HepG2 (cell line): ENCODE results near the gene SLC26A5. TPM values are rescaled to one million over a fixed set of nuclear protein-coding genes. Genes with fewer than 3 reads are reported as not detected.

ENCODE experiments used
- FOXK2 ChIP-seq: fragments of 450-650 bp; IDR thresholded peaks from 2 replicates; pipeline ENCODE4 v1.6.1; 2016
- KDM5B ChIP-seq: sonication (generic); formaldehyde crosslinking; IDR thresholded peaks from 2 replicates; pipeline ENCODE4 v1.4.0; 2020; ENCODE audit warnings: missing genetic modification reagents, mild to moderate bottlenecking, borderline replicate concordance
- LBX2 ChIP-seq: sonication (generic); formaldehyde crosslinking; IDR thresholded peaks from 2 replicates; pipeline ENCODE4 v1.5.0; 2020; ENCODE audit warnings: missing genetic modification reagents, mild to moderate bottlenecking, borderline replicate concordance
- SRSF9 ChIP-seq: fragments of 200-400 bp; formaldehyde crosslinking; IDR thresholded peaks from 2 replicates; pipeline ENCODE4 v1.6.1; 2018; ENCODE audit warnings: borderline replicate concordance, mild to moderate bottlenecking, low read depth, low read length; ENCODE audit not compliant: insufficient read depth, poor library complexity, severe bottlenecking
- STAG1 ChIP-seq: sonication (generic); formaldehyde crosslinking; IDR thresholded peaks from 2 replicates; pipeline ENCODE4 v1.4.0; 2020; ENCODE audit warnings: missing genetic modification reagents
- TMF1 ChIP-seq: sonication (generic); formaldehyde crosslinking; IDR thresholded peaks from 2 replicates; pipeline ENCODE4 v1.8.1; 2022; ENCODE audit warnings: low read depth, missing genetic modification reagents
- ZBTB43 ChIP-seq: sonication (generic); formaldehyde crosslinking; conservative IDR thresholded peaks from 2 replicates; pipeline ENCODE4 v1.4.0; 2020; ENCODE audit warnings: missing genetic modification reagents
- ZFP37 ChIP-seq: sonication (generic); formaldehyde crosslinking; IDR thresholded peaks from 2 replicates; pipeline ENCODE4 v1.4.0; 2020; ENCODE audit warnings: missing genetic modification reagents, borderline replicate concordance
- ZFY ChIP-seq: sonication (generic); formaldehyde crosslinking; IDR thresholded peaks from 2 replicates; pipeline ENCODE4 v1.4.0; 2020; ENCODE audit warnings: missing genetic modification reagents
- ZMYM3 ChIP-seq: sonication (generic); formaldehyde crosslinking; IDR thresholded peaks from 2 replicates; pipeline ENCODE4 v1.5.1; 2020; ENCODE audit warnings: mild to moderate bottlenecking, missing genetic modification reagents
- ZNF362 ChIP-seq: sonication (generic); formaldehyde crosslinking; IDR thresholded peaks from 2 replicates; pipeline ENCODE4 v1.4.0; 2020; ENCODE audit warnings: missing genetic modification reagents, mild to moderate bottlenecking, borderline replicate concordance
- ZNF572 ChIP-seq: sonication (generic); formaldehyde crosslinking; IDR thresholded peaks from 2 replicates; pipeline ENCODE4 v1.5.1; 2020; ENCODE audit warnings: mild to moderate bottlenecking, missing genetic modification reagents
- ZNF616 ChIP-seq: sonication (generic); formaldehyde crosslinking; IDR thresholded peaks from 2 replicates; pipeline ENCODE4 v1.5.0; 2020; ENCODE audit warnings: low read depth, mild to moderate bottlenecking, missing genetic modification reagents
- ZNF629 ChIP-seq: sonication (generic); formaldehyde crosslinking; conservative IDR thresholded peaks from 2 replicates; pipeline ENCODE4 v1.5.0; 2020; ENCODE audit warnings: missing genetic modification reagents
- polyA plus RNA-seq, 8 experiments: library from polyadenylated mRNA; depleted of rRNA in 3 of 8; stranded (reverse) in 7 of 8; unstranded in 1 of 8; fragments of >200 nt; fragmentation: Illumina TruSeq in 4 of 8; extraction: Trizol in 4 of 8; gene quantifications; 2 replicates each; pipeline versions ENCODE4 v1.2.1 to v1.2.3, GENCODE V29; 2011 to 2016; ENCODE audit warnings: low read depth in 4 of 8, missing spikeins in 1 of 8, mixed read lengths in 1 of 8; ENCODE audit not compliant: insufficient read depth in 1 of 8
- total RNA-seq, 5 experiments: library from RNA; depleted of rRNA; stranded (reverse); fragments of >200 nt; fragmentation: Illumina TruSeq; extraction: Trizol; gene quantifications; 2 replicates each; pipeline ENCODE4 v1.2.3, GENCODE V29; 2016; ENCODE audit warnings: low read depth in 1 of 5
- TF ChIP-seq, protein P1 (sequence below): sonication (generic); formaldehyde crosslinking; IDR thresholded peaks from 2 replicates; pipeline ENCODE4 v1.8.0; 2022; ENCODE audit warnings: missing genetic modification reagents, mild to moderate bottlenecking, borderline replicate concordance
- TF ChIP-seq, protein P2 (sequence below): sonication (generic); formaldehyde crosslinking; IDR thresholded peaks from 2 replicates; pipeline ENCODE4 v1.4.0; 2020; ENCODE audit warnings: missing genetic modification reagents, borderline replicate concordance
- TF ChIP-seq, protein P3 (sequence below): sonication (generic); formaldehyde crosslinking; IDR thresholded peaks from 2 replicates; pipeline ENCODE4 v1.4.0; 2020; ENCODE audit warnings: low read depth, mild to moderate bottlenecking, missing genetic modification reagents
- TF ChIP-seq, protein P4 (sequence below): sonication (generic); formaldehyde crosslinking; conservative IDR thresholded peaks from 2 replicates; pipeline ENCODE4 v1.4.0; 2020; ENCODE audit warnings: missing genetic modification reagents

Gene SLC26A5
- total and polyA plus RNA-seq, 2 of the 13 experiments (the other 11 are each of a cell fraction or from before 2014, with no cell fraction given) = 0.08 to 0.11 TPM

DNA sequence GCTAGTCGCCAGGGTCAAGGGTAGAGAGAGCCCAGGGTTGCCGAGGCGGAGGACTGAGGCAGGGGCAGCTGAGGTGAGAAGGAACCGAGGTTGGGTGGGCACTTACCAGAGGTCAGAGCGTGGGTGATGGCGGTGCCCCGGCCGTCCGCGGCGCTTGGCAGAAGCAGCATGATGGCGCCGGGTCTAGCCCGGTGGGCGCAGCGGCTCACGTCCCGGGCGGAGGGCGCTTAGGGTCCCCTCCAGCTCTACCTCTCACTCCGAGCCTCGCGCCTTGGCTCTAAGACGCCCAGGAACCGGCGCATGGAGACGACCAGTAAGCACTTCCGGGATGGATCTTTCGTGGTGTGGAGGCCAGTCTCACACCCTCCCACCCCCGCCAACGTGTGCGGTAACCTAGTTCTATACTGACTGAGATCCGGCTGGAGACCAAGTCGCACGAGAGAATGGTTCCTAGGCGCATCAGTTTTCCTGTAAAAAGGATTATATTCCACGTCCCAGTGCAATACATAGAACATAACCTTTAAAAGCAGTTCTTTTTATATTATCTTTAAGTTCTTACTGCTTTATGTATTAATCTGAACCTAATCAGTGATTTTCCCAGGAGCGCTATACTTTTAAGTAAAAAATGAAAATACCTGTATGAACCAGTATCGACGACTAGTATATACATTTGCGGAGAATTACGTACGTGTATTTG lies 101.4 kb downstream of the SLC26A5 start, which contains the start of gene DNAJC2 (continued):
- TF ChIP-seq, protein P1, sequence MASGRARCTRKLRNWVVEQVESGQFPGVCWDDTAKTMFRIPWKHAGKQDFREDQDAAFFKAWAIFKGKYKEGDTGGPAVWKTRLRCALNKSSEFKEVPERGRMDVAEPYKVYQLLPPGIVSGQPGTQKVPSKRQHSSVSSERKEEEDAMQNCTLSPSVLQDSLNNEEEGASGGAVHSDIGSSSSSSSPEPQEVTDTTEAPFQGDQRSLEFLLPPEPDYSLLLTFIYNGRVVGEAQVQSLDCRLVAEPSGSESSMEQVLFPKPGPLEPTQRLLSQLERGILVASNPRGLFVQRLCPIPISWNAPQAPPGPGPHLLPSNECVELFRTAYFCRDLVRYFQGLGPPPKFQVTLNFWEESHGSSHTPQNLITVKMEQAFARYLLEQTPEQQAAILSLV (CRISPR knock-in tag) = peak; percentile 71
- TF ChIP-seq SRSF9 = no peak
- TF ChIP-seq ZBTB43 (CRISPR knock-in tag) = peak; percentile 75; the same call in 1 of the 2 replicates
- peak; percentile 15; the same call in 1 of the 2 replicates for TF ChIP-seq ZNF629
- TF ChIP-seq, protein P2, sequence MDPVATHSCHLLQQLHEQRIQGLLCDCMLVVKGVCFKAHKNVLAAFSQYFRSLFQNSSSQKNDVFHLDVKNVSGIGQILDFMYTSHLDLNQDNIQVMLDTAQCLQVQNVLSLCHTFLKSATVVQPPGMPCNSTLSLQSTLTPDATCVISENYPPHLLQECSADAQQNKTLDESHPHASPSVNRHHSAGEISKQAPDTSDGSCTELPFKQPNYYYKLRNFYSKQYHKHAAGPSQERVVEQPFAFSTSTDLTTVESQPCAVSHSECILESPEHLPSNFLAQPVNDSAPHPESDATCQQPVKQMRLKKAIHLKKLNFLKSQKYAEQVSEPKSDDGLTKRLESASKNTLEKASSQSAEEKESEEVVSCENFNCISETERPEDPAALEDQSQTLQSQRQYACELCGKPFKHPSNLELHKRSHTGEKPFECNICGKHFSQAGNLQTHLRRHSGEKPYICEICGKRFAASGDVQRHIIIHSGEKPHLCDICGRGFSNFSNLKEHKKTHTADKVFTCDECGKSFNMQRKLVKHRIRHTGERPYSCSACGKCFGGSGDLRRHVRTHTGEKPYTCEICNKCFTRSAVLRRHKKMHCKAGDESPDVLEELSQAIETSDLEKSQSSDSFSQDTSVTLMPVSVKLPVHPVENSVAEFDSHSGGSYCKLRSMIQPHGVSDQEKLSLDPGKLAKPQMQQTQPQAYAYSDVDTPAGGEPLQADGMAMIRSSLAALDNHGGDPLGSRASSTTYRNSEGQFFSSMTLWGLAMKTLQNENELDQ (CRISPR knock-in tag) = peak; percentile 80; the same call in 1 of the 2 replicates
- peak; percentile 79 for TF ChIP-seq ZMYM3 (CRISPR knock-in tag)
- TF ChIP-seq, protein P3, sequence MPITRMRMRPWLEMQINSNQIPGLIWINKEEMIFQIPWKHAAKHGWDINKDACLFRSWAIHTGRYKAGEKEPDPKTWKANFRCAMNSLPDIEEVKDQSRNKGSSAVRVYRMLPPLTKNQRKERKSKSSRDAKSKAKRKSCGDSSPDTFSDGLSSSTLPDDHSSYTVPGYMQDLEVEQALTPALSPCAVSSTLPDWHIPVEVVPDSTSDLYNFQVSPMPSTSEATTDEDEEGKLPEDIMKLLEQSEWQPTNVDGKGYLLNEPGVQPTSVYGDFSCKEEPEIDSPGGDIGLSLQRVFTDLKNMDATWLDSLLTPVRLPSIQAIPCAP (CRISPR knock-in tag) = no peak
- no peak; the same call in 1 of the 2 replicates for TF ChIP-seq STAG1
- no peak for TF ChIP-seq LBX2 (CRISPR knock-in tag)
- no peak for TF ChIP-seq FOXK2
- TF ChIP-seq, protein P4, sequence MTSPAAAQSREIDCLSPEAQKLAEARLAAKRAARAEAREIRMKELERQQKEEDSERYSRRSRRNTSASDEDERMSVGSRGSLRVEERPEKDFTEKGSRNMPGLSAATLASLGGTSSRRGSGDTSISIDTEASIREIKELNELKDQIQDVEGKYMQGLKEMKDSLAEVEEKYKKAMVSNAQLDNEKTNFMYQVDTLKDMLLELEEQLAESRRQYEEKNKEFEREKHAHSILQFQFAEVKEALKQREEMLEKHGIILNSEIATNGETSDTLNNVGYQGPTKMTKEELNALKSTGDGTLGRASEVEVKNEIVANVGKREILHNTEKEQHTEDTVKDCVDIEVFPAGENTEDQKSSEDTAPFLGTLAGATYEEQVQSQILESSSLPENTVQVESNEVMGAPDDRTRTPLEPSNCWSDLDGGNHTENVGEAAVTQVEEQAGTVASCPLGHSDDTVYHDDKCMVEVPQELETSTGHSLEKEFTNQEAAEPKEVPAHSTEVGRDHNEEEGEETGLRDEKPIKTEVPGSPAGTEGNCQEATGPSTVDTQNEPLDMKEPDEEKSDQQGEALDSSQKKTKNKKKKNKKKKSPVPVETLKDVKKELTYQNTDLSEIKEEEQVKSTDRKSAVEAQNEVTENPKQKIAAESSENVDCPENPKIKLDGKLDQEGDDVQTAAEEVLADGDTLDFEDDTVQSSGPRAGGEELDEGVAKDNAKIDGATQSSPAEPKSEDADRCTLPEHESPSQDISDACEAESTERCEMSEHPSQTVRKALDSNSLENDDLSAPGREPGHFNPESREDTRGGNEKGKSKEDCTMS = no peak; the same call in 1 of the 2 replicates
- TF ChIP-seq ZNF362 (CRISPR knock-in tag) = peak; percentile 32; the same call in 1 of the 2 replicates
- peak; percentile 80; the same call in 1 of the 2 replicates for TF ChIP-seq TMF1 (CRISPR knock-in tag)
- TF ChIP-seq ZFY = peak; percentile 88
- peak; percentile 28; the same call in 1 of the 2 replicates for TF ChIP-seq KDM5B (CRISPR knock-in tag)
- peak; percentile 89; the same call in 1 of the 2 replicates for TF ChIP-seq ZFP37
- TF ChIP-seq ZNF572 = no peak
- TF ChIP-seq ZNF616 = peak; percentile 91
